Neural cell (in vitro differentiated cells): Measurements from ENCODE around the gene VMP1. TPM values are rescaled to one million over a fixed set of nuclear protein-coding genes. Genes with fewer than 3 reads are reported as not detected.
A peak's percentile ranks its signal among the peaks of the same experiment; 100 is the strongest.
"Not testable (repeated sequence)": the region's sequence is repeated elsewhere in the genome, so short reads cannot be mapped to it uniquely, and the experiment has no call there.

Experiments
- H2AFZ ChIP-seq: fragments of 200-600, 300-800 bp; sonication (generic), shearing (Covaris generic); 2 replicates; pipeline ENCODE4 v1.6.0; 2014; ENCODE audit warnings: low read depth, mild to moderate bottlenecking, antibody characterized with exemption, low read length, moderate library complexity
- H3F3A ChIP-seq: fragments of 200-600 bp; shearing (Covaris generic); 2 replicates; pipeline ENCODE4 v1.6.1; 2016; ENCODE audit warnings: mild to moderate bottlenecking, moderate library complexity, mixed read lengths, antibody characterized with exemption, low read length; ENCODE audit not compliant: insufficient read depth, poor library complexity, severe bottlenecking
- H3K27ac ChIP-seq: fragments of 200-600, 300-800 bp; sonication (generic), shearing (Covaris generic); 2 replicates; pipeline ENCODE4 v1.5.1; 2014; ENCODE audit warnings: mild to moderate bottlenecking, low read length, moderate library complexity
- H3K27me3 ChIP-seq: fragments of 300-800, 200-600 bp; sonication (generic), shearing (Covaris generic); 2 replicates; pipeline ENCODE4 v1.6.0; 2014; ENCODE audit warnings: mild to moderate bottlenecking, low read depth, low read length, moderate library complexity; ENCODE audit not compliant: insufficient read depth
- H3K36me3 ChIP-seq: fragments of 300-800, 200-600 bp; sonication (generic), shearing (Covaris generic); 2 replicates; pipeline ENCODE4 v1.5.1; 2014; ENCODE audit warnings: mild to moderate bottlenecking, antibody characterized with exemption, low read length, moderate library complexity; ENCODE audit not compliant: insufficient read depth
- H3K4me2 ChIP-seq: fragments of 300-800, 200-600 bp; sonication (generic), shearing (Covaris generic); 2 replicates; pipeline ENCODE4 v1.6.0; 2014; ENCODE audit warnings: mild to moderate bottlenecking, low read length
- H3K4me3 ChIP-seq: fragments of 300-800, 200-600 bp; sonication (generic), shearing (Covaris generic); 2 replicates; pipeline ENCODE4 v1.5.1; 2014; ENCODE audit warnings: mild to moderate bottlenecking, low read length, moderate library complexity
- H3K79me2 ChIP-seq: fragments of 200-600 bp; shearing (Covaris generic); replicated peaks from 2 replicates; pipeline ENCODE4 v1.6.0; 2014; ENCODE audit warnings: mild to moderate bottlenecking, low read length, moderate library complexity; ENCODE audit not compliant: insufficient read depth
- H3K9ac ChIP-seq: fragments of 300-800, 200-600 bp; sonication (generic), shearing (Covaris generic); 2 replicates; pipeline ENCODE4 v1.6.1; 2016; ENCODE audit warnings: mild to moderate bottlenecking, low read length, mixed read lengths
- H3K9me2 ChIP-seq: fragments of 200-600 bp; shearing (Covaris generic); 2 replicates; pipeline ENCODE4 v1.6.1; 2016; ENCODE audit warnings: mild to moderate bottlenecking, low read length, mixed read lengths; ENCODE audit not compliant: insufficient read depth
- H3K9me3 ChIP-seq: fragments of 200-600, 300-800 bp; sonication (generic), shearing (Covaris generic); 2 replicates; pipeline ENCODE4 v1.6.1; 2016; ENCODE audit warnings: mild to moderate bottlenecking, mixed run types, low read length, moderate library complexity, mixed read lengths
- H4K20me1 ChIP-seq: fragments of 200-600 bp; shearing (Covaris generic); 2 replicates; pipeline ENCODE4 v1.6.1; 2016; ENCODE audit warnings: mild to moderate bottlenecking, mixed run types; ENCODE audit not compliant: insufficient read depth
- EP300 ChIP-seq: fragments of 450-650 bp; conservative IDR thresholded peaks from 2 replicates; pipeline ENCODE4 v1.6.1; 2014; ENCODE audit warnings: antibody characterized with exemption, mild to moderate bottlenecking, moderate library complexity; ENCODE audit not compliant: poor library complexity, severe bottlenecking
- EZH2 ChIP-seq: fragments of 200-600, 300-800 bp; shearing (Covaris generic), sonication (generic); IDR thresholded peaks from 2 replicates; pipeline ENCODE4 v1.6.1; 2014; ENCODE audit warnings: antibody characterized with exemption, low read length, borderline replicate concordance, mild to moderate bottlenecking; ENCODE audit not compliant: insufficient read depth, poor library complexity, severe bottlenecking
- MXI1 ChIP-seq: fragments of 450-650 bp; conservative IDR thresholded peaks from 2 replicates; pipeline ENCODE4 v1.6.1; 2014; ENCODE audit warnings: antibody characterized with exemption, mild to moderate bottlenecking; ENCODE audit not compliant: poor library complexity, severe bottlenecking
- POLR2AphosphoS5 ChIP-seq: IDR thresholded peaks from 2 replicates; pipeline ENCODE4 v1.6.1; 2012
- RAD21 ChIP-seq: fragments of 450-650 bp; conservative IDR thresholded peaks from 2 replicates; pipeline ENCODE4 v1.6.1; 2014; ENCODE audit warnings: antibody characterized with exemption, mild to moderate bottlenecking, moderate library complexity
- SMC3 ChIP-seq: fragments of 450-650 bp; conservative IDR thresholded peaks from 2 replicates; pipeline ENCODE4 v1.6.1; 2014; ENCODE audit warnings: antibody characterized with exemption, mild to moderate bottlenecking, moderate library complexity; ENCODE audit not compliant: poor library complexity
- TAF1 ChIP-seq: IDR thresholded peaks from 2 replicates; pipeline ENCODE4 v1.6.1; 2012; ENCODE audit warnings: low read depth
- polyA plus RNA-seq: library from polyadenylated mRNA; depleted of rRNA; stranded (reverse); fragments of >200 nt; gene quantifications from 2 replicates; pipeline ENCODE4 v1.2.3, GENCODE V29; 2014
- TF ChIP-seq, protein P1 (sequence below): fragments of 450-650 bp; IDR thresholded peaks from 2 replicates; pipeline ENCODE4 v1.5.1; 2014; ENCODE audit warnings: antibody characterized with exemption, mild to moderate bottlenecking, moderate library complexity; ENCODE audit not compliant: poor library complexity, severe bottlenecking
- TF ChIP-seq, protein P2 (sequence below): IDR thresholded peaks from 2 replicates; pipeline ENCODE4 v1.6.1; 2012; ENCODE audit warnings: borderline replicate concordance

Gene VMP1
- polyA plus RNA-seq, 1 donor from 2014 or later, result 75.9 TPM

DNA sequence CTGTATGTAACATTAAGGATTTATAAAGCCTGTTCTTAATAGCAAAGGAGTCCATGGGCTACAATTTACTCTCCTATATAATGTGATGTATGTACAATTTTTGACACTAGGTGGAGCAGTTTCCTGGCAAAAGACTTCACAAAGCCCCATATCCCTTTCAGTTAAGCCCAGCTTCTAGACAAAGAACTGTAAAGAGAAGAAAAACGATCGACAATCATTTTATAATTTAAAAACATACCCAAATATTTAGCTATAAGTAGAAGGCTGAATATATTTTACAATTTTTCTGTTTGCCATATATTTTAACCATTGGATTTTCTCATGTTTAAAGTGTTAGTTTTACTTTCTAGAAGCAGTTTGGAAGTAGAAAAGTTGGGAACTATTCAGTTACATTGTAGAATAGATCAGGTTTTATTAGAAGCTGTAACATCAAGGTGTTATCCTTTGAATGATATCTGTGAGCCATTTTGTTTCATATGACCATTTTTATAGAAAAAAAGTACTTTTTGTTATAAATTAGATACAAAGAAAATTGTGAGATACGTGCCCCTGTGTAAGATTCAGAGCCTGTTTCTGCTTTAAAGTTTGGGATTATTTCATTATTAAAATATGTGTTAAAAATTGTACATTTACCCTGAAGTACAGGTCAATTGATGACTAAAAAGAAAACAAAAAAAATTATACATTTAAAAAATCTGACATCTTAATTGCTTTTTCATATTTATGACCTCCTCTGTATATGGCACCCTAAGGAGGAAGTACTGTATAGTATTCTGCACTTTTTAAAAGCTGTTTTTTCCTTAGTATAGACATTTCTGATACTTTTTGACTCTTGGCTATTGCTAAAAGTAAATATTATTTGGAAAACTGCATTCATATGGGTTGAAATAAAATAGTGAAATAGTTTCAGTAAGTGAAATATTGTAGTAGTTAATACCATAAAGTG, 46.3 kb downstream of the VMP1 start:
- Histone ChIP-seq H3K9me3 (no peaks in the 10 kb centered on the region), H3K79me2 (no peaks in the 10 kb centered on the region), H2AFZ (no peak overlapping the region), H3K4me3 (no peak overlapping the region), H3F3A (no peaks in the 10 kb centered on the region), H3K27ac (no peak overlapping the region), H3K27me3 (no peaks in the 10 kb centered on the region), H4K20me1 (no peaks in the 10 kb centered on the region), H3K36me3 (no peaks in the 10 kb centered on the region), H3K9ac (no peak overlapping the region), H3K4me2 (no peak overlapping the region), H3K9me2 (no peaks in the 10 kb centered on the region)
- TF ChIP-seq POLR2AphosphoS5, result no peak
- no peak for TF ChIP-seq EP300
- TF ChIP-seq, protein P1, sequence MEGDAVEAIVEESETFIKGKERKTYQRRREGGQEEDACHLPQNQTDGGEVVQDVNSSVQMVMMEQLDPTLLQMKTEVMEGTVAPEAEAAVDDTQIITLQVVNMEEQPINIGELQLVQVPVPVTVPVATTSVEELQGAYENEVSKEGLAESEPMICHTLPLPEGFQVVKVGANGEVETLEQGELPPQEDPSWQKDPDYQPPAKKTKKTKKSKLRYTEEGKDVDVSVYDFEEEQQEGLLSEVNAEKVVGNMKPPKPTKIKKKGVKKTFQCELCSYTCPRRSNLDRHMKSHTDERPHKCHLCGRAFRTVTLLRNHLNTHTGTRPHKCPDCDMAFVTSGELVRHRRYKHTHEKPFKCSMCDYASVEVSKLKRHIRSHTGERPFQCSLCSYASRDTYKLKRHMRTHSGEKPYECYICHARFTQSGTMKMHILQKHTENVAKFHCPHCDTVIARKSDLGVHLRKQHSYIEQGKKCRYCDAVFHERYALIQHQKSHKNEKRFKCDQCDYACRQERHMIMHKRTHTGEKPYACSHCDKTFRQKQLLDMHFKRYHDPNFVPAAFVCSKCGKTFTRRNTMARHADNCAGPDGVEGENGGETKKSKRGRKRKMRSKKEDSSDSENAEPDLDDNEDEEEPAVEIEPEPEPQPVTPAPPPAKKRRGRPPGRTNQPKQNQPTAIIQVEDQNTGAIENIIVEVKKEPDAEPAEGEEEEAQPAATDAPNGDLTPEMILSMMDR, result peak; percentile 79
- TF ChIP-seq MXI1, result no peak
- TF ChIP-seq, protein P2, sequence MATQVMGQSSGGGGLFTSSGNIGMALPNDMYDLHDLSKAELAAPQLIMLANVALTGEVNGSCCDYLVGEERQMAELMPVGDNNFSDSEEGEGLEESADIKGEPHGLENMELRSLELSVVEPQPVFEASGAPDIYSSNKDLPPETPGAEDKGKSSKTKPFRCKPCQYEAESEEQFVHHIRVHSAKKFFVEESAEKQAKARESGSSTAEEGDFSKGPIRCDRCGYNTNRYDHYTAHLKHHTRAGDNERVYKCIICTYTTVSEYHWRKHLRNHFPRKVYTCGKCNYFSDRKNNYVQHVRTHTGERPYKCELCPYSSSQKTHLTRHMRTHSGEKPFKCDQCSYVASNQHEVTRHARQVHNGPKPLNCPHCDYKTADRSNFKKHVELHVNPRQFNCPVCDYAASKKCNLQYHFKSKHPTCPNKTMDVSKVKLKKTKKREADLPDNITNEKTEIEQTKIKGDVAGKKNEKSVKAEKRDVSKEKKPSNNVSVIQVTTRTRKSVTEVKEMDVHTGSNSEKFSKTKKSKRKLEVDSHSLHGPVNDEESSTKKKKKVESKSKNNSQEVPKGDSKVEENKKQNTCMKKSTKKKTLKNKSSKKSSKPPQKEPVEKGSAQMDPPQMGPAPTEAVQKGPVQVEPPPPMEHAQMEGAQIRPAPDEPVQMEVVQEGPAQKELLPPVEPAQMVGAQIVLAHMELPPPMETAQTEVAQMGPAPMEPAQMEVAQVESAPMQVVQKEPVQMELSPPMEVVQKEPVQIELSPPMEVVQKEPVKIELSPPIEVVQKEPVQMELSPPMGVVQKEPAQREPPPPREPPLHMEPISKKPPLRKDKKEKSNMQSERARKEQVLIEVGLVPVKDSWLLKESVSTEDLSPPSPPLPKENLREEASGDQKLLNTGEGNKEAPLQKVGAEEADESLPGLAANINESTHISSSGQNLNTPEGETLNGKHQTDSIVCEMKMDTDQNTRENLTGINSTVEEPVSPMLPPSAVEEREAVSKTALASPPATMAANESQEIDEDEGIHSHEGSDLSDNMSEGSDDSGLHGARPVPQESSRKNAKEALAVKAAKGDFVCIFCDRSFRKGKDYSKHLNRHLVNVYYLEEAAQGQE, result no peak
- peak; percentile 80 for TF ChIP-seq SMC3
- TF ChIP-seq RAD21, result peak; percentile 77
- no peak for TF ChIP-seq TAF1
- TF ChIP-seq EZH2, result no peak

DNA sequence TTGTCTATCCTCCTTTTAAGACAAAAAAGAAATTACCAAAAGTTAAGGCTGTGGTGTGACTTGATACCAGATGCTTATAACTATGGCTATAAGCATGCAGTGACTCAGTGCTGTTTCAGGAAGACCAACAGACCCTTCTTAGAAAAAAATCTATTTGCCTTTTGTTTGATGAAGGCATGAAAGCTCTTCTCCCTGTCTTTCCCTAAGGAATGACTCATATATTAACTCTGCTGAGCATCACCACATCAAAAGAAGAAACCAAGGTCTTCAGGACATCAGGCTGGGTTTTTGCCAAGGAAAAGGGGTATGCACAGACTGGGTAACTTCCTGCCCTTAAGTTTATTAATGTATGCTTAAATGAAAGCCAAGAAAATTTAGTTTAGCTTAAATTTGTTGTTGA, 47.1 kb downstream of the VMP1 start:
- no peak for TF ChIP-seq RAD21
- TF ChIP-seq, protein P1, result no peak
- TF ChIP-seq MXI1, result no peak
- TF ChIP-seq SMC3, result no peak
- no peak for TF ChIP-seq POLR2AphosphoS5
- TF ChIP-seq, protein P2, result no peak
- TF ChIP-seq EZH2, result no peak
- TF ChIP-seq EP300, result no peak
- TF ChIP-seq TAF1, result no peak
- no peak overlapping the region for H3K4me2 ChIP-seq
- no peaks in the 10 kb centered on the region for H3K36me3 ChIP-seq
- no peak overlapping the region for H2AFZ ChIP-seq
- no peak overlapping the region for H3K4me3 ChIP-seq
- no peaks in the 10 kb centered on the region for H4K20me1 ChIP-seq
- no peaks in the 10 kb centered on the region for H3K27me3 ChIP-seq
- H3K9me3 ChIP-seq, result no peaks in the 10 kb centered on the region
- no peaks in the 10 kb centered on the region for H3K79me2 ChIP-seq
- no peak overlapping the region for H3K27ac ChIP-seq
- H3K9ac ChIP-seq, result no peak overlapping the region
- H3F3A ChIP-seq, result no peaks in the 10 kb centered on the region
- no peaks in the 10 kb centered on the region for H3K9me2 ChIP-seq

DNA sequence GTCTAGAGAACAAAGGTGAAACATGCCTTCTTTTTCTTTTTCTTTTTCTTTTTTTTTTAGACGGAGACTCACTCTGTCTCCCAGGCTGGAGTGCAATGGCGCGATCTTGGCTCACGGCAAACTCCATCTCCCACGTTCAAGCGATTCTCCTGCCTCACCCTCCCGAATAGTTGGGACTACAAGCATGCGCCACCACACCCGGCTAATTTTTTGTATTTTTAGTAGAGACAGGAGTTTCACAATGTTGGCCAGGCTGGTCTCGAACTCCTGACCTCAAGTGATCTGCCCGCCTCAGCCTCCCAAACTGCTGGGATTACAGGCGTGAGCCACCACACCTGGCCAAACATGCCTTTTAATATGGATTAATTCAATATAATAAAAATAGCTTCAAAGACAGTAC, 47.6 kb downstream of the VMP1 start:
- not testable (repeated sequence) for H3K27me3 ChIP-seq, H3K4me3 ChIP-seq, H3K9ac ChIP-seq, H3K4me2 ChIP-seq, H2AFZ ChIP-seq, H4K20me1 ChIP-seq, H3K9me2 ChIP-seq, H3F3A ChIP-seq, H3K9me3 ChIP-seq, H3K79me2 ChIP-seq, H3K27ac ChIP-seq, H3K36me3 ChIP-seq
